Measurements from ENCODE around the gene TFAP2A. TPM values are rescaled to one million over a fixed set of nuclear protein-coding genes. Genes with fewer than 3 reads are reported as not detected.

TFAP2A gene
- polyA plus RNA-seq, 1 donor from 2014 or later = 0.78 TPM

DNA sequence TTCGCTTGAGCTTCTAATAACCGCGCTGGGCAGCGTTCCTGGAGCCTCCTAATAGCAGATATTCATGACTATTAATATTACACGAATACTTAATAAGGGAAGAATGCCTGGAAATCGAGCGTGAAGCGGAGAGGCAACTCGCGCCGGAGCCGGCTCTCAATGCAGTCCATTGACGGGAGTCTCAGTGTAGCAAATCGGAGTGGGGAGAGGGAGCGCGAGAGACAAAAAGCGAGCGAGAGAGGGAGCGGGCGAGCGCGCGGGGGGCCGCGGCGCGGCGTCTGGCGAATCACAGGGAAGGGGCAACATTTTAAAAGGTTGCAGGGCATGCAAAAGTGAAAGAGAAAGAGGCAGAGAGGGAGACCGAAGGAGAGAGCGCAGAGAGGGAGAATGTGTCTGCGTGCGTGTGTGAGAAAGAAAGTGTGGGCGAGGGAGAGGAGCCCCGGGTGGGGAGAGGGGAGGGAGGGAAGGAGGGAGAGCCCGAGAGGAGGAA lies 2.9 kb downstream of the TFAP2A start:
- Histone ChIP-seq H2AFZ (ENCODE audit: low read depth, low read length) (no peak overlapping the region), H3K9me2 (ENCODE audit: insufficient read depth, low read length) (no peaks in the 10 kb centered on the region), H3K4me2 (ENCODE audit: low read length) (no peak overlapping the region), H3K27ac (ENCODE audit: low read length) (no peak overlapping the region), H3K9ac (ENCODE audit: low read length) (no peak overlapping the region), H3K4me3 (ENCODE audit: low read length) (peak overlapping the region; percentile 57), H3F3A (ENCODE audit: insufficient read depth, low read length, poor library complexity, severe bottlenecking) (no peaks in the 10 kb centered on the region), H3K9me3 (ENCODE audit: low read length) (peaks cover 8% of the 10 kb centered on the region), H4K20me1 (ENCODE audit: insufficient read depth) (no peaks in the 10 kb centered on the region), H3K79me2 (replicated peaks; ENCODE audit: insufficient read depth, low read length) (no peaks in the 10 kb centered on the region), H3K36me3 (ENCODE audit: insufficient read depth, low read length) (no peaks in the 10 kb centered on the region), H3K27me3 (ENCODE audit: insufficient read depth, low read depth, low read length) (peaks cover 99% of the 10 kb centered on the region)
- TF ChIP-seq EP300 (conservative IDR thresholded peaks at IDR 0.05; ENCODE audit: poor library complexity, severe bottlenecking) (no peak), EZH2 (IDR thresholded peaks at IDR 0.05; ENCODE audit: borderline replicate concordance, insufficient read depth, low read length, poor library complexity, severe bottlenecking) (peak; percentile 97), TAF1 (IDR thresholded peaks at IDR 0.05; ENCODE audit: low read depth) (no peak), CTCF (IDR thresholded peaks at IDR 0.05; ENCODE audit: poor library complexity, severe bottlenecking) (no peak)

DNA sequence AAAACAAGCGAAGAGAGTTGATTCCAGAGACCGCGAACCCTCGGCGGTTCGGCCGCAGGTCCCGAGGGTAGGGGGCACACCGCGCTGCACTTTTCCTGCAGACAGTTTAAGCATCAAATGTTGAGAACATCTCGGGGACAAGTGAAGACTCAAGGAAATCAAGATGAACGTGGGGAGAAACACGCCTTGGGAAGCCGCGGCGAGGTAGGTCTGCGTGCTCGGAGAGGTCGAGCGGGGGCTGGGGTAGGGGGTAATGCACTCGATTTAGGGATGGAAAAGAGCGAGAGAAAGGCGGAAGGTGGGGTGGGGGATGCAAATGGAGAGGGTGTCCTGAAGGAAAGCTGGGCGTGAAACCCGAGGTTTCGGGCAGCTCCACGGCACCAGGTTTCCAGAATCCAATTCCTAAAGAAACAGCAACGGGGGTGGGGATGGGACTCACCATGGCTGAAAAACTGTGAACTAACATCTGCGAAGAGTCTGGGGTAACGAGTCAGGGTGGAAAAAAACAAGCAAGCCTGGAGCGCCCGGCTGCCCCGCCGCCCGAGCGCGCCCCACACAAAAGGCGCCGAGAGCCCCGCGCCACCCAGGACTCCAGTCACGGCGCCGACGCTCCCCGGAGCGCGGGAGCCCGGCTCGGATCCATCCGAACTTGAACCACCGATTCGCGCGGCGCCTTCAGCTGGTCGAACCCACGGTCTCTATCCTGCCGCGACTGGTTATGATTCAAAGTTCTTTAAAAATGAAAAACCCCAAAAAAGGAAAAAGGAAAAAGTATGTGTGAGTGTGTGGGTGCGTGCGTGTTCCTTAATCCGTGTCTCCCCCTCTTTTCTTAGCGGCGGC lies 3.5 kb downstream of the TFAP2A start:
- no peak for TF ChIP-seq MXI1 (conservative IDR thresholded peaks at IDR 0.05; ENCODE audit: poor library complexity, severe bottlenecking)
- no peak for TF ChIP-seq POLR2AphosphoS5 (IDR thresholded peaks at IDR 0.05)
- no peak for TF ChIP-seq RAD21 (conservative IDR thresholded peaks at IDR 0.05)
- TF ChIP-seq REST (IDR thresholded peaks at IDR 0.05; ENCODE audit: borderline replicate concordance) = no peak
- Histone ChIP-seq H4K20me1 (ENCODE audit: insufficient read depth) (no peaks in the 10 kb centered on the region), H3K4me3 (ENCODE audit: low read length) (peak overlapping the region; percentile 57), H3K4me2 (ENCODE audit: low read length) (no peak overlapping the region), H3K27me3 (ENCODE audit: insufficient read depth, low read depth, low read length) (peaks cover 99% of the 10 kb centered on the region), H3K79me2 (replicated peaks; ENCODE audit: insufficient read depth, low read length) (no peaks in the 10 kb centered on the region), H2AFZ (ENCODE audit: low read depth, low read length) (no peak overlapping the region), H3K9ac (ENCODE audit: low read length) (no peak overlapping the region), H3K27ac (ENCODE audit: low read length) (no peak overlapping the region), H3K9me2 (ENCODE audit: insufficient read depth, low read length) (no peaks in the 10 kb centered on the region), H3K9me3 (ENCODE audit: low read length) (peaks cover 8% of the 10 kb centered on the region), H3K36me3 (ENCODE audit: insufficient read depth, low read length) (no peaks in the 10 kb centered on the region), H3F3A (ENCODE audit: insufficient read depth, low read length, poor library complexity, severe bottlenecking) (no peaks in the 10 kb centered on the region)

Measured in neural cell (in vitro differentiated cells).